Measurements from ENCODE around the gene OMP.

The OMP gene

DNA sequence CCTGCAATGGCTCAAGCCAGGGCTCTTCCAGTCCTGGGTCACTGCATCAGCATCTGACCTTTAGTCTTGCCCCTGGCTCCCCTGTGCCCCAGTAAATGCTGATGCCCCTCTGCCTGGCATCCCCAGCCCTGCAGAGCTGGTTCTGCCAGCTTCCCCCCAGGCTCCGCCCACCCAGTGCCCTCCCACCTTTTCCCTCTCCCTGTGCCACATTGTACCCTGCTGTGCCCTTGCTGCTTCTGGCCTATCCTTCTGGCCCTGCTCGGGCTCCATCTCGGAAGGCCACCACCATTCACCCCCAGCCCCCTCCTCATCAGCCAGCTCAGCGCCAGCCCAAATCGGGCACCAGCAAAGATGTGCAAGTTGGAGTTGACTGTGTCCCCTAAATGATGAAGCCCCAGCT is 28.4 kb upstream of the OMP start:
- in situ Hi-C loops (cut with MboI; ENCODE audit: low pct_unique_long_range_greater_than_20kb, low sequenced_read_pairs, unreplicated experiment), result no loop called here
- TF ChIP-seq, protein P1, sequence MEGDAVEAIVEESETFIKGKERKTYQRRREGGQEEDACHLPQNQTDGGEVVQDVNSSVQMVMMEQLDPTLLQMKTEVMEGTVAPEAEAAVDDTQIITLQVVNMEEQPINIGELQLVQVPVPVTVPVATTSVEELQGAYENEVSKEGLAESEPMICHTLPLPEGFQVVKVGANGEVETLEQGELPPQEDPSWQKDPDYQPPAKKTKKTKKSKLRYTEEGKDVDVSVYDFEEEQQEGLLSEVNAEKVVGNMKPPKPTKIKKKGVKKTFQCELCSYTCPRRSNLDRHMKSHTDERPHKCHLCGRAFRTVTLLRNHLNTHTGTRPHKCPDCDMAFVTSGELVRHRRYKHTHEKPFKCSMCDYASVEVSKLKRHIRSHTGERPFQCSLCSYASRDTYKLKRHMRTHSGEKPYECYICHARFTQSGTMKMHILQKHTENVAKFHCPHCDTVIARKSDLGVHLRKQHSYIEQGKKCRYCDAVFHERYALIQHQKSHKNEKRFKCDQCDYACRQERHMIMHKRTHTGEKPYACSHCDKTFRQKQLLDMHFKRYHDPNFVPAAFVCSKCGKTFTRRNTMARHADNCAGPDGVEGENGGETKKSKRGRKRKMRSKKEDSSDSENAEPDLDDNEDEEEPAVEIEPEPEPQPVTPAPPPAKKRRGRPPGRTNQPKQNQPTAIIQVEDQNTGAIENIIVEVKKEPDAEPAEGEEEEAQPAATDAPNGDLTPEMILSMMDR (IDR thresholded peaks at IDR 0.05; ENCODE audit: extremely low read depth, insufficient read depth, missing control alignments), result no peak
- no peak for DNase-seq (ENCODE audit: low spot score)

DNA sequence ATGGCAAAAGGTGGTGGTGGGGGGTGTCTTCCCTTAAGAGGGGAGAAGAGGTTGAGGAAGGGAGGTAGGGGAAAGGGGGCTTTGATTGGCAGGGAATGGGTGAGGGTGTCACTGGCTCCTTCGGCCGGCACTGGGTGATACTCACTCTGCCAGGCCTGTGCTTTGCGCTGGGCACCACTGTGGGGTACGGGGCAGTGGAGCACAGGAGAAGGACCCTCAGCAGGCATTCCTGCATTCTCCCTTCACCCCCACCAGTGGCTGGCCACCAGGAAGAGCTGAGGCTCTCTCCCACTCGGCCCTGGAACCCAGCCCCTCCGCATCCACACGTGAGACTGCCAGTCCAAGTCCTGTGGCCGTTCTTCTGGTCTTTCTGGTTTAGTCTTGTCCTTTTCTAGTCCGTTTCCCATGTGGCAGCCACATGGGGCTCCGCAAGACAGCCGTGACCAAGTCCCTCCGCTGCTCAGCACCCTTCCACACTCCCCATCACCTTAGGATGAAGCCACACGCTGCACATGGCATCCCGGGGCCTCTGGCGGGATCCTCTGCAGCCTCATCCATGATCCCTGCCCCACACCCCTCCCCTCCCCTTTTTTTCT is 27.9 kb upstream of the OMP start:
- in situ Hi-C loops (cut with MboI; ENCODE audit: low pct_unique_long_range_greater_than_20kb, low sequenced_read_pairs, unreplicated experiment), result no loop called here
- DNase-seq (ENCODE audit: low spot score), result no peak
- TF ChIP-seq, protein P1 (IDR thresholded peaks at IDR 0.05; ENCODE audit: extremely low read depth, insufficient read depth, missing control alignments), result no peak

DNA sequence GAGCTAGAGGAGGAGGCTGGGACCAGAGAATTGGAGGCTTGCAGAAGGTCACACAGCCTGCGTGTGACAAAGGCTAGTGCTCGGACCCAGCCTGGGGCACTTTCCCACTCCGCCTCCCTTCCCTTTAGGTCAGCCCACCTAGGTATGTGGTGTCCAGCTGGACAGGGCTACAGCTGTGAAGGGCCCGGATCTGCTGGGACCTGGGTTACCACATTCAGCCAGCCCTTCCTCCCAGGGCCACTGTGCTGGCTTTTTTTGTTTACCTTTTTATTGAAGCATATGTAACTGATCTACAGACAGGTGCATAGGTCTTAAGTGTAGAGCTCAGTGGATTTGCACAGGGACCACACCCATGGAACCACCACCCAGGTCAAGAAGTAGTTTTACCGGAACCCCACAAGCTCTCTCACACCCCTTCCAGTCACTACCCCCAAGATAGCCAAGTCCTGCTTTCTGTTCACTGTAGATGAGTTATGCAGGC is 27.2 kb upstream of the OMP start:
- in situ Hi-C loops (cut with MboI; ENCODE audit: low pct_unique_long_range_greater_than_20kb, low sequenced_read_pairs, unreplicated experiment), result no loop called here
- no peak for DNase-seq (ENCODE audit: low spot score)
- TF ChIP-seq, protein P1 (IDR thresholded peaks at IDR 0.05; ENCODE audit: extremely low read depth, insufficient read depth, missing control alignments), result no peak

DNA sequence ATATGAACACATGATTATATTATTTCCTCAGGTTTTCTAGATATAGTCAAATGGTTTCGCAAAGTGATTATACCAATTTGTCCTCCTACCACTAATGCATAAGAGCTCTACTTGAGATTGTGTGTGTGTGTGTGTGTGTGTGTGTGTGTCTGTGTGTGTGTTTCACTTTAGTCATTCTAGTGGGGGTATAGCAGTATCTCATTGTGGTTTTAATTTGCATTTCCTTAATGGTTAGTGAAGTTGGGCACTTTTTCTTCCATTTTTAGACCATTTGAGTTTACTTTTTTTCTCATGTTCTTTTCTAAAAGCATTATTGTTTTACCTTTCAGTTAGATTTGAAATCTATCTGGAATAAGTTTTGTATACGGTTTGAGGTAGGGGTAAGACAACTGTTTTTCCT is 23.0 kb upstream of the OMP start:
- in situ Hi-C loops (cut with MboI; ENCODE audit: low pct_unique_long_range_greater_than_20kb, low sequenced_read_pairs, unreplicated experiment), result no loop called here
- DNase-seq (ENCODE audit: low spot score), result no peak
- TF ChIP-seq, protein P1 (IDR thresholded peaks at IDR 0.05; ENCODE audit: extremely low read depth, insufficient read depth, missing control alignments), result no peak

DNA sequence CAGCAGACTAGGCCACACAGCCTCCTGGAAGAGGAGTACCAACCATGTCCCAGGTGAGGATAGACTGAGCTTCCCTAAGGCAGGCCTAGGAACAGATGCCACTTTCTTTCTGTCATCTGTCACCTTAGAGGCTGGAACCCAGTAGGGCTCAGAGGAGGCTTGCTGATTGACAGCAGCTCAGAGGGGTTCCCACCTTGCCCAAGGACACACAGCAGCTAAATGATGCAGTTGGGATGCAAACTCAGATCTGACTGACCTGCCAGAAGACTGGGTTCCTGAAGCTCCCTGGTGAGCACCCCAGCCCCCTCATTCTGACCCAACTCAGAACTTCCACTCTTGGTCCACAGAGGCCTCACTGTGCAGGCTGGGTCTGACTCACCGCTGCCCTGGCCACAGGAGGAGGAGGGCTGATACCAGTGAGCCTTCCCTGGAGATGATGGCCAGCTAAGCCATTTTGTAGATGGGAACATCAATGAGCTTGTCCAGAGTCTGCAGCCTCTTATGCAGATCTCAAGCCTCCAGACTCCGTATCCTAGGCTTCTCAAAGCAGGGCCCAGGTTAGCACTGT is 21.9 kb upstream of the OMP start:
- in situ Hi-C loops (cut with MboI; ENCODE audit: low pct_unique_long_range_greater_than_20kb, low sequenced_read_pairs, unreplicated experiment), result no loop called here
- DNase-seq (ENCODE audit: low spot score), result no peak
- TF ChIP-seq, protein P1 (IDR thresholded peaks at IDR 0.05; ENCODE audit: extremely low read depth, insufficient read depth, missing control alignments), result no peak

DNA sequence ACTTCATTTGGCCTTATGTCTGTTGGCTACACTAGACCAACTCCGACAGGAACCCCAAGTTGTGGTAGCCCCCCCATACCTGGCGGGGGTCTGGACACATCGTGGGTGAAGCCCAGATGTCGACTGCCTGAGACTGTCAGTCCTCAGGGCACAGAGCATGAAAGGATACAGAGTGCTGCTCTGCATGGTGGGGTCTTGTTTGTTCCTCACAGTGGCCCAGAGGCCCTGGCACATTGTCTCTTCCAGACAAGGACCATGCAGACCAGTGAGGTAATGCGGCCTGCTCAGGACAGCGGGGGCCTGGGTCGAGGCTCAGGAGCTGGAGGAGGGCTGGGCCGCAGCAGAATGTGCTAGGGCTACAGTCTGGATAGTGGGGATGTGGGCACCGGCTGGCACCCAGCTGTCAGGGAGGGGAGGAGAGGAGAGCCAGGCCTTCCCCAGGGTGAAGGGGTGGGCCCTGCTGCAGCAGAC is 21.2 kb upstream of the OMP start:
- no peak for DNase-seq (ENCODE audit: low spot score)
- TF ChIP-seq, protein P1 (IDR thresholded peaks at IDR 0.05; ENCODE audit: extremely low read depth, insufficient read depth, missing control alignments), result no peak
- in situ Hi-C loops (cut with MboI; ENCODE audit: low pct_unique_long_range_greater_than_20kb, low sequenced_read_pairs, unreplicated experiment), result no loop called here

Data from GM13977 (cell line).